H1 (cell line): ENCODE data around the gene NYAP2. TPM values are rescaled to one million over a fixed set of nuclear protein-coding genes. Genes with fewer than 3 reads are reported as not detected.

ENCODE experiments used
- CTCF ChIP-seq, 3 experiments: IDR thresholded peaks; 1 replicate in 2 of 3; 2 replicates in 1 of 3; pipeline versions ENCODE4 v1.5.1 to v1.6.1; 2011; ENCODE audit warnings: low read length in 3 of 3, mild to moderate bottlenecking in 3 of 3, inconsistent platforms in 2 of 3, low read depth in 1 of 3, moderate library complexity in 1 of 3; ENCODE audit not compliant: insufficient read depth in 1 of 3; ENCODE audit errors: control extremely low read depth in 1 of 3
- EGR1 ChIP-seq: IDR thresholded peaks from 2 replicates; pipeline ENCODE4 v1.6.1; 2011; ENCODE audit warnings: low read depth, low read length, borderline replicate concordance
- FOSL1 ChIP-seq: IDR thresholded peaks from 2 replicates; pipeline ENCODE4 v1.6.1; 2011; ENCODE audit warnings: mild to moderate bottlenecking, low read depth, low read length, moderate library complexity; ENCODE audit not compliant: insufficient read depth
- JUN ChIP-seq: IDR thresholded peaks from 2 replicates; pipeline ENCODE4 v1.6.1; 2011; ENCODE audit warnings: low read depth, mild to moderate bottlenecking, improper control_type of control experiment, low read length
- SP1 ChIP-seq: IDR thresholded peaks from 2 replicates; pipeline ENCODE4 v1.6.1; 2011; ENCODE audit warnings: low read depth, low read length
- TAF1 ChIP-seq: IDR thresholded peaks from 2 replicates; pipeline ENCODE4 v1.6.1; 2011; ENCODE audit warnings: mild to moderate bottlenecking, low read depth, low read length
- polyA plus RNA-seq, 7 experiments: library from polyadenylated mRNA; depleted of rRNA in 3 of 7; stranded (reverse) in 5 of 7; unstranded in 2 of 7; fragments of >200 nt in 5 of 7; fragments of 200-250 nt in 2 of 7; gene quantifications; 1 replicate in 5 of 7; 2 replicates in 1 of 7; 4 replicates in 1 of 7; pipeline versions ENCODE4 v1.2.1 to v1.2.3, GENCODE V29; 2011 to 2013; ENCODE audit warnings: missing spikeins in 2 of 7, mixed read lengths in 2 of 7
- total RNA-seq: library from RNA; stranded (reverse); fragmentation: NEBNext Ultra II Directional; extraction: Animal tissue kit (Norgen Biotek cat#: 25700); gene quantifications from 2 replicates; pipeline ENCODE4 v1.2.1, GENCODE V29; 2021

NYAP2 gene
- total and polyA plus RNA-seq, 2 of the 8 experiments (the other 6 are each of a cell fraction or from before 2014, with no cell fraction given): not detected

GRCh38 chr2:225479386-225479785 lies 79.9 kb downstream of the NYAP2 start (continued):
- TF ChIP-seq SP1 (no peak), JUN (no peak), TAF1 (no peak), FOSL1 (no peak), EGR1 (no peak), CTCF (IDR thresholded peaks at IDR 0.05; ENCODE audit: control extremely low read depth in 1 of 3, insufficient read depth in 1 of 3, low read depth in 1 of 3, low read length in 3 of 3) (no peak)
